ENCODE measurements around the gene TYMP. TPM values are rescaled to one million over a fixed set of nuclear protein-coding genes. Genes with fewer than 3 reads are reported as not detected.

TYMP gene
- total RNA-seq, 1 donor from 2014 or later, result 151 TPM

DNA sequence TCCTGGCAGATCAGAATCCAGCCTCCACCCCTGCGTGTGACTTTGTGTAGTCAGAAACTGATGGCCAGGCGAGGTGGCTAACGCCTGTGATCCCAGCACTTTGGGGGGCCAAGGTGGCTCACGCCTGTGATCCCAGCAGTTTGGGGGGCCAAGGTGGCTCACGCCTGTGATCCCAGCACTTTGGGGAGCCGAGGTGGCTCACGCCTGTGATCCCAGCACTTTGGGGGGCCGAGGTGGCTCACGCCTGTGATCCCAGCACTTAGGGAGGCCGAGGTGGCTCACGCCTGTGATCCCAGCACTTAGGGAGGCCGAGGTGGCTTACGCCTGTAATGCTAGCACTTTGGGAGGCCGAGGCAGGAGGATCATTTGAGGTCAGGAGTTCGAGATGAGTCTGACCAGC lies 16.6 kb downstream of the TYMP start:
- DNase-seq (no peak), ATAC-seq (no peak)
- Histone ChIP-seq H3K9me3 (no peaks in the 10 kb centered on the region), H3K4me3 (no peak overlapping the region), H3K4me1 (peaks cover 28% of the 10 kb centered on the region), H3K27ac (no peak overlapping the region), H3K27me3 (ENCODE audit: low read depth) (no peaks in the 10 kb centered on the region), H3K36me3 (peaks cover 32% of the 10 kb centered on the region)
- TF ChIP-seq, protein P1, sequence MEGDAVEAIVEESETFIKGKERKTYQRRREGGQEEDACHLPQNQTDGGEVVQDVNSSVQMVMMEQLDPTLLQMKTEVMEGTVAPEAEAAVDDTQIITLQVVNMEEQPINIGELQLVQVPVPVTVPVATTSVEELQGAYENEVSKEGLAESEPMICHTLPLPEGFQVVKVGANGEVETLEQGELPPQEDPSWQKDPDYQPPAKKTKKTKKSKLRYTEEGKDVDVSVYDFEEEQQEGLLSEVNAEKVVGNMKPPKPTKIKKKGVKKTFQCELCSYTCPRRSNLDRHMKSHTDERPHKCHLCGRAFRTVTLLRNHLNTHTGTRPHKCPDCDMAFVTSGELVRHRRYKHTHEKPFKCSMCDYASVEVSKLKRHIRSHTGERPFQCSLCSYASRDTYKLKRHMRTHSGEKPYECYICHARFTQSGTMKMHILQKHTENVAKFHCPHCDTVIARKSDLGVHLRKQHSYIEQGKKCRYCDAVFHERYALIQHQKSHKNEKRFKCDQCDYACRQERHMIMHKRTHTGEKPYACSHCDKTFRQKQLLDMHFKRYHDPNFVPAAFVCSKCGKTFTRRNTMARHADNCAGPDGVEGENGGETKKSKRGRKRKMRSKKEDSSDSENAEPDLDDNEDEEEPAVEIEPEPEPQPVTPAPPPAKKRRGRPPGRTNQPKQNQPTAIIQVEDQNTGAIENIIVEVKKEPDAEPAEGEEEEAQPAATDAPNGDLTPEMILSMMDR (IDR thresholded peaks at IDR 0.05), result no peak
- intact Hi-C loops (cut with DNase I), result no loop called here

DNA sequence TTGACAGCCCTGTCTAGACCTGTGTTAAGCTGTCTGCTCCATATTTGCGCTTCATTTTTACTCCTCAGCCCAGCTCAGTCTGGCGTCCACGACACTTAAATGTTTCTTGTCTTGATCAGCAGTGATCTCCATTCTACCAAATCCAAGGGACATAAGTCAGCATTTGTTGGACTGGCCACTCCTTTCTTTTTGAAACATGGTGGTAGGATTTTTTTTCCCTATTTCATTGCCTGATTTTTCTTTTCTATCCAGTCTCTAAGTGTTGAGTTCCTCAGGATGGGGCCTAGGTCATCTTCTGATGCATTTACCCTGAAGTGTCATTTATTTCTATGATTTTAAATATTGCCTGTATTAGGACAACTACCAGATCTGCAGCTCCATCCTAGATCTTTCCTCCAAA lies 20.9 kb downstream of the TYMP start:
- TF ChIP-seq, protein P1 (IDR thresholded peaks at IDR 0.05), result no peak
- ATAC-seq, result no peak

DNA sequence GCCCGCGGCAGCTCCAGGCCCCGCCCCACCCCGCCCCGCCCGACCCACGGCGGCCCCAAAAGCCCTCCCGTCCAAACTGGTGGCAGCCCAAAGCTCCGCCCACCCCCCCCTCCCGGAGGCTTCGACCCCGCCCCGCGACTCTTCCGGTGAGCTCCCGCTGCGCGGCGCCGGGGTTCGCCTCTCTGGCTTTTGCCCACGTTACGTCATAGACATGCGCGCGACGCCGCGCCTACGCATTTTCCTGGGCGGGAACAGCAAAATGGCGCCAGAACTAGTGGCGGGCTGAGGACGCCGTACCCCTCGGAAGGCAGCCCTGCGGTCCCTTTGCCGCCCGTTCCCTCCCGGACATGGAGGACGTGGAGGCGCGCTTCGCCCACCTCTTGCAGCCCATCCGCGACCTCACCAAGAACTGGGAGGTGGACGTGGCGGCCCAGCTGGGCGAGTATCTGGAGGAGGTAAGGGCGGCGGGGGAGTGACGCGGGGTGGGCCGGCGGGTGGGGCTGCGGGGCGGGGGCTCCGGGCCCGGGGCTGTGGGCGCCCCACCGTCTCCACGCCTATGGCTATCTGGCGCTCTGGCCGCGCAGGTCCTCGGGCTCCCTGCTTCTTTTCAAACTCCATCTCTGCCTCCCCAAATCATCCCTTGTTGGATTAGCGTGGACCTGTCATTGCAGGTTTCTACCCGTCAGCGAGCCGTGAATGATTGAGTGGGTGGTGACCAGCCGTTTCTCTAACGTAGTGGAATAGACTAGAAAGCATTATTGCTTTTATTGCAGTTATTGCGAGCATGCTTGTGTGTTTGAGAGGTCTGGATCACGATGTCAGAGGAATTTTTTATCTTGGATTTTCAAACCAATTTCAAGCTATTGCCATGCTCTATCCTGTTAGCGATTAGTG lies 21.6 kb downstream of the TYMP start, which contains the start of gene NCAPH2:
NCAPH2 (plus strand) TSS at position 234 of the 894 bp plus-strand sequence; CDS start at position 348, 114 bp downstream.
- H3K4me3 ChIP-seq, result peak within 1 kb of the TSS; percentile 87
- TF ChIP-seq, protein P1 (IDR thresholded peaks at IDR 0.05), result no peak
- DNase-seq (peak; percentile 98), ATAC-seq (peak; percentile 85 to 88)
- peak within 1 kb of the TSS; percentile 96 for H3K27ac ChIP-seq
- H3K36me3 ChIP-seq, result peaks cover 33% of the 10 kb centered on the region
- H3K9me3 ChIP-seq, result no peaks in the 10 kb centered on the region
- H3K27me3 ChIP-seq (ENCODE audit: low read depth), result no peaks in the 10 kb centered on the region
- intact Hi-C loops (cut with DNase I), result no loop called here
- peaks cover 42% of the 10 kb centered on the region for H3K4me1 ChIP-seq

More for the DNA sequence above, 20.9 kb downstream of the TYMP start:
- Histone ChIP-seq H3K36me3 (peaks cover 27% of the 10 kb centered on the region), H3K27me3 (ENCODE audit: low read depth) (no peaks in the 10 kb centered on the region), H3K27ac (peak overlapping the region; percentile 96), H3K4me1 (peaks cover 42% of the 10 kb centered on the region), H3K9me3 (no peaks in the 10 kb centered on the region), H3K4me3 (peak overlapping the region; percentile 84)
- intact Hi-C loops (cut with DNase I), result no loop called here
- DNase-seq, result no peak

DNA sequence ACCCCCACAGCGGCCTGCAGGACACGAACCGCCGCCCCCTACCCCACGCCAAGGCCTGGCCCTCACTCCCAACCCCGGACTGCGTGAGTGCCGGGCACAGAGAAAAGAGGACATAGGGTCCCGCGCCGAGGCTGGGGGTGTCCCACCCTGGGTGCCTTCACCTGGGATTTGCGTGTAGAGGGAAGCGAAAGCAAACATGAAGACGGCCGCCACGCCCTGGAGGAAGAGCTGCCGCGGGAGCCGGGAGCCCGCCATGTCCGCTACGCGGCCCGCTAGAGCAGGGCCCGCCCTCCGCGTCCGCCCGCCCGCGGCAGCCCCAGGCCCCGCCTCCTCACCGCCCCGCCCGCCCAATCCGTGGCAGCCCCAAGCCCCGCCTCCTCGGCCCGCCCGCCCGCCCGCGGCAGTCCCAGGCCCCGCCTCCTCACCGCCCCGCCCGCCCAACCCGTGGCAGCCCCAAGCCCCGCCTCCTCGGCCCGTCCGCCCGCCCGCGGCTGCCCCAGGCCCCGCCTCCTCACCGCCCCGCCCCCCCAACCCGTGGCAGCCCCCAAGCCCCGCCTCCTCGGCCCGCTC lies 22.3 kb downstream of the TYMP start, which contains the start of gene LMF2:
LMF2 (minus strand) TSS at position 282 of the 570 bp plus-strand sequence; CDS start at position 255, 27 bp downstream.
- Histone ChIP-seq H3K9me3 (no peaks in the 10 kb centered on the region), H3K27ac (peak within 1 kb of the TSS; percentile 96), H3K4me1 (peaks cover 37% of the 10 kb centered on the region), H3K27me3 (ENCODE audit: low read depth) (no peaks in the 10 kb centered on the region), H3K4me3 (peak within 1 kb of the TSS; percentile 87), H3K36me3 (peaks cover 40% of the 10 kb centered on the region)
- intact Hi-C loops (cut with DNase I), result no loop called here
- TF ChIP-seq, protein P1 (IDR thresholded peaks at IDR 0.05), result no peak
- DNase-seq (peak; percentile 94), ATAC-seq (peak; percentile 84 to 87)

DNA sequence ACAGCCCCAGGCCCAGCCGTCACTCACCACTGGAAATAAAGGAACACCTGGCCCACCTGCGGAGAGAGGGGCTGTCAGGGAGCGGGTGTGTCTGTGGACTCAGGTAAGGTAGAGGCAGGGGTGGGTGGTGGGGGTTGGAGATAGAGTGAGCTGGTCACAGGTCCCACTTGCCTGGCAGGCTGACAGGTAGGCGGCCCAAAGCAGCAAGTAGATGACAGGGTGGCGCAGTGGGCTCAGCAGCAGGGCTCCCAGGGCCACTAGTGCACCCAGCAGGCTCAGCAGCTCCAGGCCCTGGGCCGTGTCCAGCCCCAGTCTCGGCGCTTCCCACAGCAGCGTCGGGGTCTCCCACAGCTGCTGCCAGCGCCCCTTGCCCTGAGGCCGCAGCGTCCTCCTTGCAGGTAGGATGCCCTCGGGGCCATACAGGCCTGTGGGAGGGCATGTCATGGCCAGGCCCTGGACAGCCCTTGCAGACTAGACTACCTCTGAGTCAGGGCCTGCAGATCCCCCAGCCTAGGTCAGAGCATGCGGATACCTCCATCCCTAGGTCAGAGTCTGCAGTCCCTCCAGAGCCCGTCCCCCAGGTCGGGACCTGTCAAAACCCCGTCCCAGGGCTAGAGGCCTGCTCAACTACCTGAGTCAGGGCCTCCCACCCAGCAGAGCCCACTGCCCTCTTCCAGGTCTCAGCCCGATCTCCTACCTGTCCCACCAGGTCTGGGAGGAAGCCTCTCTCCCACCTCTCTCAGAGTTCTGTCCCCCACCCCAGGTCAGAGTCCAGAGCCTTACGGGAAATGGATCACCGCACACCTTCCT lies 23.0 kb downstream of the TYMP start:
- Histone ChIP-seq H3K36me3 (peaks cover 43% of the 10 kb centered on the region), H3K4me3 (peak overlapping the region; percentile 87), H3K4me1 (peaks cover 31% of the 10 kb centered on the region), H3K27me3 (ENCODE audit: low read depth) (no peaks in the 10 kb centered on the region), H3K9me3 (no peaks in the 10 kb centered on the region), H3K27ac (peak overlapping the region; percentile 90)
- DNase-seq, result peak; percentile 61
- TF ChIP-seq, protein P1 (IDR thresholded peaks at IDR 0.05), result no peak
- ATAC-seq, result peak; percentile 1 to 6
- intact Hi-C loops (cut with DNase I), result no loop called here

All from lower lobe of right lung (tissue), 2 donors.